ENCODE data around the gene DHRSX. TPM values are rescaled to one million over a fixed set of nuclear protein-coding genes. Genes with fewer than 3 reads are reported as not detected.
"Not testable (repeated sequence)": the region's sequence is repeated elsewhere in the genome, so short reads cannot be mapped to it uniquely, and the experiment has no call there.

The DHRSX gene
- total and polyA plus RNA-seq, 4 experiments from 2014 or later, result 12.1 to 23.5 (median 16.5) TPM

- CTCF ChIA-PET (ENCODE audit: partially characterized antibody), result no interaction called here
- H3K36me3 Mint-ChIP-seq, result peaks cover 43 to 44% of the 10 kb centered on the region in 2 donors
These were observed 13.4 kb downstream of the DHRSX start for GRCh38 chrX:2487366-2487765.

GRCh38 chrX:2486476-2487133 is 14.2 kb downstream of the DHRSX start:
- H3K27ac Mint-ChIP-seq, result peak overlapping the region in 1 of 7 donors; percentile 33
- intact Hi-C loops (cut with micrococcal nuclease), result no loop called here
- ChIA-PET POLR2A (ENCODE audit: partially characterized antibody) (no interaction called here), CTCF (ENCODE audit: partially characterized antibody) (no interaction called here)
- Histone ChIP-seq H3K27me3 (ENCODE audit: insufficient read depth, low read length) (no peaks in the 10 kb centered on the region), H3K36me3 (ENCODE audit: insufficient read depth, low read length) (peaks cover 14% of the 10 kb centered on the region), H3K4me1 (ENCODE audit: insufficient read depth, low read length) (no peaks in the 10 kb centered on the region), H3K9me3 (ENCODE audit: control insufficient read depth in 1 of 2, low read length in 2 of 2) (no peaks in the 10 kb centered on the region), H3K4me3 (ENCODE audit: low read length in 2 of 2) (no peak overlapping the region), H3K27ac (ENCODE audit: low read depth, low read length) (no peak overlapping the region)
- peaks cover 0 to 8% (median 2%) of the 10 kb centered on the region in 4 donors for H3K4me1 Mint-ChIP-seq
- no peak overlapping the region for H3K4me3 Mint-ChIP-seq
- no peak for DNase-seq
- no peaks in the 10 kb centered on the region for H3K9me3 Mint-ChIP-seq
- peaks cover 39 to 44% of the 10 kb centered on the region in 2 donors for H3K36me3 Mint-ChIP-seq
- H3K27me3 Mint-ChIP-seq, result no peaks in the 10 kb centered on the region

More at GRCh38 chrX:2487366-2487765, 13.4 kb downstream of the DHRSX start:
- intact Hi-C loops (cut with micrococcal nuclease), result no loop called here
- peaks cover 14% of the 10 kb centered on the region for H3K36me3 ChIP-seq (ENCODE audit: insufficient read depth, low read length)
- no peaks in the 10 kb centered on the region for H3K4me1 ChIP-seq (ENCODE audit: insufficient read depth, low read length)
- no peaks in the 10 kb centered on the region for H3K27me3 ChIP-seq (ENCODE audit: insufficient read depth, low read length)
- H3K4me3 ChIP-seq (ENCODE audit: low read length in 2 of 2), result no peak overlapping the region
- peaks cover 0 to 8% (median 2%) of the 10 kb centered on the region in 4 donors for H3K4me1 Mint-ChIP-seq
- H3K27me3 Mint-ChIP-seq, result no peaks in the 10 kb centered on the region
- H3K4me3 Mint-ChIP-seq, result no peak overlapping the region
- H3K27ac ChIP-seq (ENCODE audit: low read depth, low read length), result no peak overlapping the region
- H3K27ac Mint-ChIP-seq, result no peak overlapping the region
- POLR2A ChIA-PET (ENCODE audit: partially characterized antibody), result no interaction called here
- no peak for DNase-seq
- H3K9me3 Mint-ChIP-seq, result no peaks in the 10 kb centered on the region
- H3K9me3 ChIP-seq (ENCODE audit: control insufficient read depth in 1 of 2, low read length in 2 of 2), result no peaks in the 10 kb centered on the region

- Mint-ChIP-seq H3K4me3 (no peak overlapping the region), H3K4me1 (peaks cover 0 to 8% (median 2%) of the 10 kb centered on the region in 4 donors), H3K27ac (peak overlapping the region in 1 of 7 donors; percentile 33), H3K9me3 (no peaks in the 10 kb centered on the region), H3K27me3 (no peaks in the 10 kb centered on the region), H3K36me3 (peaks cover 36 to 40% of the 10 kb centered on the region in 2 donors)
- no peak overlapping the region for H3K4me3 ChIP-seq (ENCODE audit: low read length in 2 of 2)
- ChIA-PET CTCF (ENCODE audit: partially characterized antibody) (no interaction called here), POLR2A (ENCODE audit: partially characterized antibody) (no interaction called here)
- intact Hi-C loops (cut with micrococcal nuclease), result no loop called here
- no peaks in the 10 kb centered on the region for H3K9me3 ChIP-seq (ENCODE audit: control insufficient read depth in 1 of 2, low read length in 2 of 2)
- H3K27me3 ChIP-seq (ENCODE audit: insufficient read depth, low read length), result no peaks in the 10 kb centered on the region
- no peak for DNase-seq
- H3K36me3 ChIP-seq (ENCODE audit: insufficient read depth, low read length), result peaks cover 14% of the 10 kb centered on the region
- no peak overlapping the region for H3K27ac ChIP-seq (ENCODE audit: low read depth, low read length)
- no peaks in the 10 kb centered on the region for H3K4me1 ChIP-seq (ENCODE audit: insufficient read depth, low read length)
These were observed 14.9 kb downstream of the DHRSX start for GRCh38 chrX:2485789-2486345.

- Mint-ChIP-seq H3K4me1 (peaks cover 0 to 8% (median 2%) of the 10 kb centered on the region in 4 donors), H3K9me3 (peaks cover 0 to 3% (median under 1%) of the 10 kb centered on the region in 8 donors), H3K27me3 (no peaks in the 10 kb centered on the region), H3K4me3 (no peak overlapping the region), H3K36me3 (peaks cover 28 to 37% of the 10 kb centered on the region in 2 donors), H3K27ac (peak overlapping the region in 1 of 7 donors; percentile 68)
- Histone ChIP-seq H3K4me3 (ENCODE audit: low read length in 2 of 2) (no peak overlapping the region), H3K36me3 (ENCODE audit: insufficient read depth, low read length) (peaks cover 14% of the 10 kb centered on the region), H3K27me3 (ENCODE audit: insufficient read depth, low read length) (no peaks in the 10 kb centered on the region), H3K4me1 (ENCODE audit: insufficient read depth, low read length) (no peaks in the 10 kb centered on the region), H3K9me3 (ENCODE audit: control insufficient read depth in 1 of 2, low read length in 2 of 2) (no peaks in the 10 kb centered on the region), H3K27ac (ENCODE audit: low read depth, low read length) (no peak overlapping the region)
- intact Hi-C loops (cut with micrococcal nuclease), result no loop called here
- DNase-seq, result no peak
- CTCF ChIA-PET (ENCODE audit: partially characterized antibody), result no interaction called here
- POLR2A ChIA-PET (ENCODE audit: partially characterized antibody), result no interaction called here
These were observed 15.8 kb downstream of the DHRSX start for GRCh38 chrX:2484721-2485648.

GRCh38 chrX:2484256-2484655 is 16.5 kb downstream of the DHRSX start:
- ChIA-PET POLR2A (ENCODE audit: partially characterized antibody) (no interaction called here), CTCF (ENCODE audit: partially characterized antibody) (no interaction called here)
- no peaks in the 10 kb centered on the region for H3K27me3 Mint-ChIP-seq
- H3K4me3 Mint-ChIP-seq, result no peak overlapping the region
- peaks cover 26 to 38% of the 10 kb centered on the region in 2 donors for H3K36me3 Mint-ChIP-seq
- H3K9me3 Mint-ChIP-seq, result peaks cover 0 to 8% (median 3%) of the 10 kb centered on the region in 8 donors
- H3K36me3 ChIP-seq (ENCODE audit: insufficient read depth, low read length), result peaks cover 11% of the 10 kb centered on the region
- no peak overlapping the region for H3K27ac ChIP-seq (ENCODE audit: low read depth, low read length)
- H3K27ac Mint-ChIP-seq, result no peak overlapping the region
- no peaks in the 10 kb centered on the region for H3K9me3 ChIP-seq (ENCODE audit: control insufficient read depth in 1 of 2, low read length in 2 of 2)
- no peak for DNase-seq
- no peaks in the 10 kb centered on the region for H3K4me1 ChIP-seq (ENCODE audit: insufficient read depth, low read length)
- intact Hi-C loops (cut with micrococcal nuclease), result no loop called here
- H3K27me3 ChIP-seq (ENCODE audit: insufficient read depth, low read length), result no peaks in the 10 kb centered on the region
- peaks cover 0 to 8% (median 2%) of the 10 kb centered on the region in 4 donors for H3K4me1 Mint-ChIP-seq
- no peak overlapping the region for H3K4me3 ChIP-seq (ENCODE audit: low read length in 2 of 2)

- Mint-ChIP-seq H3K4me1 (peaks cover 0 to 12% (median 3%) of the 10 kb centered on the region in 4 donors), H3K27me3 (no peaks in the 10 kb centered on the region), H3K4me3 (no peak overlapping the region), H3K27ac (no peak overlapping the region), H3K9me3 (peaks cover 0 to 8% (median 3%) of the 10 kb centered on the region in 8 donors), H3K36me3 (peaks cover 23 to 34% of the 10 kb centered on the region in 2 donors)
- ChIA-PET POLR2A (ENCODE audit: partially characterized antibody) (no interaction called here), CTCF (ENCODE audit: partially characterized antibody) (no interaction called here)
- Histone ChIP-seq H3K27ac (ENCODE audit: low read depth, low read length) (no peak overlapping the region), H3K27me3 (ENCODE audit: insufficient read depth, low read length) (no peaks in the 10 kb centered on the region), H3K9me3 (ENCODE audit: control insufficient read depth in 1 of 2, low read length in 2 of 2) (no peaks in the 10 kb centered on the region), H3K36me3 (ENCODE audit: insufficient read depth, low read length) (peaks cover 3% of the 10 kb centered on the region), H3K4me1 (ENCODE audit: insufficient read depth, low read length) (no peaks in the 10 kb centered on the region), H3K4me3 (ENCODE audit: low read length in 2 of 2) (no peak overlapping the region)
- DNase-seq, result no peak
- intact Hi-C loops (cut with micrococcal nuclease), result no loop called here
These were observed 17.2 kb downstream of the DHRSX start for GRCh38 chrX:2483398-2484060.

GRCh38 chrX:2481597-2481996 is 19.2 kb downstream of the DHRSX start:
- H3K9me3 Mint-ChIP-seq; H3K27me3 Mint-ChIP-seq; H3K27me3 ChIP-seq (ENCODE audit: insufficient read depth, low read length); H3K4me3 Mint-ChIP-seq; DNase-seq; POLR2A ChIA-PET (ENCODE audit: partially characterized antibody); H3K27ac Mint-ChIP-seq; CTCF ChIA-PET (ENCODE audit: partially characterized antibody); H3K4me3 ChIP-seq (ENCODE audit: low read length in 2 of 2); H3K4me1 ChIP-seq (ENCODE audit: insufficient read depth, low read length); H3K9me3 ChIP-seq (ENCODE audit: control insufficient read depth in 1 of 2, low read length in 2 of 2); intact Hi-C loops (cut with micrococcal nuclease); H3K36me3 ChIP-seq (ENCODE audit: insufficient read depth, low read length); H3K27ac ChIP-seq (ENCODE audit: low read depth, low read length): not testable (repeated sequence)
- peaks cover 12 to 24% of the 10 kb centered on the region in 2 donors for H3K36me3 Mint-ChIP-seq
- peaks cover 0 to 14% (median 8%) of the 10 kb centered on the region in 4 donors for H3K4me1 Mint-ChIP-seq

Measured in CD4-positive, alpha-beta memory T cell (primary cell).